Gastroesophageal sphincter (tissue), 4 donors: ENCODE measurements around the gene CDH23. TPM values are rescaled to one million over a fixed set of nuclear protein-coding genes. Genes with fewer than 3 reads are reported as not detected.

Experiments
- ATAC-seq: fragments of 150-250 bp; one replicate; pipeline ENCODE4 v1.9.1; 2016; ENCODE audit warnings: mild to moderate bottlenecking, moderate library complexity
- H3K27ac ChIP-seq, 4 donors: fragments of 200-600 bp; sonication (generic) in 3 of 4; 1 replicate in 3 of 4; 2 replicates in 1 of 4; pipeline ENCODE4 v1.5.1; 2016 to 2019
- H3K27me3 ChIP-seq: fragments of 200-600 bp; sonication (generic); one replicate; pipeline ENCODE4 v1.5.1; 2019
- H3K36me3 ChIP-seq, 2 donors: fragments of 200-600 bp; sonication (generic); one replicate each; pipeline ENCODE4 v1.5.1; 2019; ENCODE audit warnings: control low read depth in 1 of 2
- H3K4me1 ChIP-seq, 3 donors: fragments of 200-600 bp; sonication (generic); 1 replicate in 2 of 3; 2 replicates in 1 of 3; pipeline ENCODE4 v1.5.1; 2016 to 2019; ENCODE audit warnings: control low read depth in 2 of 3
- H3K4me3 ChIP-seq, 2 donors: fragments of 200-600 bp; sonication (generic); one replicate each; pipeline ENCODE4 v1.5.1; 2019; ENCODE audit warnings: mild to moderate bottlenecking in 1 of 2, moderate library complexity in 1 of 2
- H3K9me3 ChIP-seq, 3 donors: fragments of 200-600 bp; sonication (generic); one replicate each; pipeline ENCODE4 v1.5.1; 2017 to 2019; ENCODE audit warnings: control low read depth in 2 of 3
- EP300 ChIP-seq: sonication (generic); formaldehyde crosslinking; IDR thresholded peaks from one replicate; pipeline ENCODE4 v1.6.1; 2017; ENCODE audit warnings: antibody characterized with exemption, mild to moderate bottlenecking
- POLR2A ChIP-seq, 2 donors: fragments of 450-650 bp; IDR thresholded peaks; one replicate each; pipeline ENCODE4 v1.6.1; 2017; ENCODE audit warnings: antibody characterized with exemption in 2 of 2, mild to moderate bottlenecking in 2 of 2, moderate library complexity in 1 of 2
- POLR2AphosphoS5 ChIP-seq: sonication (generic); formaldehyde crosslinking; IDR thresholded peaks from one replicate; pipeline ENCODE4 v1.6.1; 2017; ENCODE audit warnings: antibody characterized with exemption
- WGBS, 2 donors: methylation state at CpG; one replicate each; pipeline ENCODE4 v1.1.5; 2018; ENCODE audit warnings: low coverage in 1 of 2; 5-methylcytosine and 5-hydroxymethylcytosine counted together
- total RNA-seq, 4 donors: library from RNA; depleted of rRNA; stranded (reverse); fragments of >200 nt; gene quantifications; one replicate each; pipeline ENCODE4 v1.1.0, GENCODE V29; 2016
- TF ChIP-seq, protein P1 (sequence below), 4 experiments: fragments of 200-600 bp in 2 of 4; fragments of 450-650 bp in 2 of 4; sonication (generic) in 1 of 4; IDR thresholded peaks; one replicate each; pipeline ENCODE4 v1.5.1; 2017 to 2019; ENCODE audit warnings: antibody characterized with exemption in 4 of 4, mild to moderate bottlenecking in 2 of 4, moderate library complexity in 2 of 4

The CDH23 gene
- total RNA-seq, 4 donors from 2014 or later, result 5.1 to 33.5 (median 16.2) TPM

DNA sequence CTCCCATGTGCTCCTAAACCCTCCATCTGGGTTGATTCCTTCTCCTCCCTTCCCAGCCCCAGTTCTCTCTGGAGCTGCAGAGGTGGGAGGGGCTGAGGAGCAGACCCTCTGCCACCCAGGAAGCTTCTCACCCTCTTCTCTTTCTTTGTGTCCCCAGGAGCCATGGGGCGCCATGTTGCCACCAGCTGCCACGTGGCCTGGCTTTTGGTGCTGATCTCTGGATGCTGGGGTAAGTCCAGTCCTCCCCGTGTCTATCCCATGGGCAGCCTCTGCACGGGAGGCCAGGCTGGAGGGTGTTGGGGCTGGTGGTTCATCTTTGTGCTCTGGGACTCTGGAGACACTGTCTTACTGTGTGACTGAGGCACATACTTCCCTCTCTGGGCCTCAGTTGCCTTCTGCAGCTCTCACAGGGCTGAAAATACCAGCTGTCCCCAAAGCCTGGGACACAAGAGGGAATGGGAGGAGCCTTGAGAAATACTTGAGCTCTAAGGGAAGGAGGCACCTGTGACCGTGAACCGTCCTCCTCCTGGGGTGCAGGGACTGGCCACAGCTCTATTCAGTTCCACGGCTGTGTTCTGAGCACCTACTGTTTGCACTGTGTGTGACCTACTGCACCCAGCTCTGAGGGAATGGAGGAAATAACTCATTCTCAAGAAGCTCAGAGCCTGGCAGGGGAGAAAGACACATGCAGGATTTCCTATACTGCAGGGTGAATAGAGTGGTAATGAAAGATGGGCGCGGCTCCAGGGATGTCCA, 43.1 kb downstream of the CDH23 start:
- 80 to 100% methylated on average over 2 of the region's 9 CpGs for WGBS, 2 donors
- Histone ChIP-seq H3K27ac (no peak overlapping the region), H3K27me3 (no peaks in the 10 kb centered on the region), H3K4me1 (peaks cover 0 to 18% (median 0%) of the 10 kb centered on the region in 3 donors), H3K36me3 (no peaks in the 10 kb centered on the region), H3K4me3 (no peak overlapping the region), H3K9me3 (no peaks in the 10 kb centered on the region)
- ATAC-seq, result no peak
- no peak for TF ChIP-seq POLR2A (IDR thresholded peaks at IDR 0.05)
- TF ChIP-seq POLR2AphosphoS5, result no peak
- no peak for TF ChIP-seq EP300
- TF ChIP-seq, protein P1, sequence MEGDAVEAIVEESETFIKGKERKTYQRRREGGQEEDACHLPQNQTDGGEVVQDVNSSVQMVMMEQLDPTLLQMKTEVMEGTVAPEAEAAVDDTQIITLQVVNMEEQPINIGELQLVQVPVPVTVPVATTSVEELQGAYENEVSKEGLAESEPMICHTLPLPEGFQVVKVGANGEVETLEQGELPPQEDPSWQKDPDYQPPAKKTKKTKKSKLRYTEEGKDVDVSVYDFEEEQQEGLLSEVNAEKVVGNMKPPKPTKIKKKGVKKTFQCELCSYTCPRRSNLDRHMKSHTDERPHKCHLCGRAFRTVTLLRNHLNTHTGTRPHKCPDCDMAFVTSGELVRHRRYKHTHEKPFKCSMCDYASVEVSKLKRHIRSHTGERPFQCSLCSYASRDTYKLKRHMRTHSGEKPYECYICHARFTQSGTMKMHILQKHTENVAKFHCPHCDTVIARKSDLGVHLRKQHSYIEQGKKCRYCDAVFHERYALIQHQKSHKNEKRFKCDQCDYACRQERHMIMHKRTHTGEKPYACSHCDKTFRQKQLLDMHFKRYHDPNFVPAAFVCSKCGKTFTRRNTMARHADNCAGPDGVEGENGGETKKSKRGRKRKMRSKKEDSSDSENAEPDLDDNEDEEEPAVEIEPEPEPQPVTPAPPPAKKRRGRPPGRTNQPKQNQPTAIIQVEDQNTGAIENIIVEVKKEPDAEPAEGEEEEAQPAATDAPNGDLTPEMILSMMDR (IDR thresholded peaks at IDR 0.05), result no peak

DNA sequence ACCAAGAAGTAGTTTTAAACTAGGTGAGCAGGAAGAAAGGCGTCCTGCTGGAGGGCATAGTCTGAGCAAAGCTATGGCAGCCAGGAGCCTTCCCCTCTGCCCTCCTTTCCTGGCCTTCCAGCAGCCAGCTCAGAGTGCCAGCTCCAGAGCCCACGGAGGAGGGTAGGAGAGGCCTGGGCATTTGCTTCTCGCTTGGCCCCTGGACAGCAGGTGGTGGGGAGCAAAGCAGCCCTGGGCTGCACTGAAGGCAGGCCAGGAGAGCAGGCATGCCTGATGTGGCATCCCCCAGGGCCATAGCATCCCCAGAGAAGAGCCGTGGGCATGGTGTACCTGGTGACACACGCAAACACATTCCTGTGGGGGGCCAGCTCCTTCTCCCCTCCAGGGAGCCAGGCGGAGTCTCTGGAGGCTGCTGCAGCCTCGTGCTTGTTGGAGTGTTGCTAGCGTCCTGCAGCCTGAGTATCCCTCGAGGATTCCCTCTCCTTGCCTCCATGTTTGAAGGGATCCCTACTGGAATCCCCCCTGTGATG, 43.9 kb downstream of the CDH23 start:
- Histone ChIP-seq H3K4me1 (peaks cover 0 to 14% (median 0%) of the 10 kb centered on the region in 3 donors), H3K27me3 (no peaks in the 10 kb centered on the region), H3K9me3 (no peaks in the 10 kb centered on the region), H3K4me3 (no peak overlapping the region), H3K36me3 (no peaks in the 10 kb centered on the region), H3K27ac (no peak overlapping the region)
- WGBS, 2 donors, result 69 to 82% methylated on average over 2 to 4 of the region's 9 CpGs
- no peak for TF ChIP-seq POLR2A (IDR thresholded peaks at IDR 0.05)
- TF ChIP-seq POLR2AphosphoS5, result no peak
- TF ChIP-seq EP300, result no peak
- TF ChIP-seq, protein P1 (IDR thresholded peaks at IDR 0.05), result no peak
- no peak for ATAC-seq

DNA sequence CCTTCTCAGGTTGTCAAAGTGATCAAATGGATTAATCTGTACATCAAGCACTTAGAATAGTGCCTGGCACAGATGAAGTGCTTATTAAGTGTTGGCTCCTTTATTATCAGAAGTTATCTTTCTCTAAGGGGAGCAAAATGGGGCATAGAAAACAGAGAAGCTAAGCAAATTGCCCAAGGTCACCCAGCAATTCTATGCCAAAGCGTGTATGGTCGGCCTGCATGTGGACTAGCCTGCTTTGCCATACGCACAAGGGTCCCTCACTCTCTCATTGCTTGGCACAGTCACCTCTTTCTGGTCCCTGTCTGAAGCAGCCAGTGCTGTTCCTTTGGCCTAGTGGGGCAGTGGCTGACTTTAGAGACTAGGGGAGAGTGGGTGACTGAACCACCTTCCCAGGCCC, 45.3 kb downstream of the CDH23 start:
- no peaks in the 10 kb centered on the region for H3K27me3 ChIP-seq
- WGBS, 2 donors, result 89 to 100% methylated on average over 3 of the region's 3 CpGs
- no peak for ATAC-seq

DNA sequence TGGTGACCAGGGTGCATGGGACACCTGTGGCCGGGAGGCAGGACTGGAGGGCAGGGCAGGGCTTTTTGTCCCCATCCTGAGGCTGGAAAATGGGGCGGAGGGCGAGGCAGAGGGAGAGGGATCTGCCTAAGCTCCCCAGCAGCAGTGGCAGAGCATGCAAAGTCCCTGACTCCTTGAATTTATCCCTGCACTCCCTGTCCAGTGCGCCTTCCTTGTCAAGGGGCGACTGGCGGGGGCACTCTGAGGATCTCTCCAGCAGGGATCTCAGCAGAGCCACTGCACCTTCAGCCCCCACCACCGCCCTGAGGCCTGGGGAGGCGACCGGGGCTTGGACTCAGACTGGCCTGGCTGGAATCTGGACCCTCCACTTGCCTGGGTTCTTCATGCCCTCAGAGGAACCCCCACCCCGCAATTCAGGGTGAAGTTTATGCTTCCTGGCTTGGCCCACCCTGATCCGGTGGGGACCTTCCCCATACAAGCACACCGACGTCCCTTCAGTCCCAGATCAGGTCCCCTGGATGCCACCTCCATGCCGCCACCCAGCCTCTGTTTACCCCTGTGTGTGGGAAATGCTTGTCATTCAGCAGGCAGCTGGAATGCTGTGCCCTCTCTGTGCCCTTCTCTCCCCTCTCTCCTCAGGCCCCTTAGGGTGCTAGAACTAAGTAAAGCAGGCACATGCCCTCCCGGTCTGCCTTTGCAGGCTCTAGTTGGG, 46.3 kb downstream of the CDH23 start:
- no peak for TF ChIP-seq POLR2AphosphoS5
- TF ChIP-seq POLR2A (IDR thresholded peaks at IDR 0.05), result no peak
- no peak for TF ChIP-seq EP300
- TF ChIP-seq, protein P1 (IDR thresholded peaks at IDR 0.05), result no peak
- Histone ChIP-seq H3K4me3 (no peak overlapping the region), H3K4me1 (no peaks in the 10 kb centered on the region), H3K27ac (no peak overlapping the region), H3K27me3 (no peaks in the 10 kb centered on the region), H3K9me3 (no peaks in the 10 kb centered on the region), H3K36me3 (peaks cover 0 to 5% of the 10 kb centered on the region in 2 donors)
- no peak for ATAC-seq
- WGBS, 2 donors, result 20 to 100% methylated on average over 1 to 5 of the region's 15 CpGs

More for the DNA sequence above, 45.3 kb downstream of the CDH23 start:
- no peak for TF ChIP-seq EP300
- TF ChIP-seq POLR2A (IDR thresholded peaks at IDR 0.05), result no peak
- TF ChIP-seq, protein P1 (IDR thresholded peaks at IDR 0.05), result no peak
- TF ChIP-seq POLR2AphosphoS5, result no peak
- peaks cover 0 to 7% (median 0%) of the 10 kb centered on the region in 3 donors for H3K4me1 ChIP-seq
- no peak overlapping the region for H3K27ac ChIP-seq
- H3K9me3 ChIP-seq, result no peaks in the 10 kb centered on the region
- H3K36me3 ChIP-seq, result peaks cover 0 to 5% of the 10 kb centered on the region in 2 donors
- no peak overlapping the region for H3K4me3 ChIP-seq
